GM12864 (cell line): ENCODE measurements around the gene TMEM245.

Experiments
- DNase-seq: peaks from one replicate; pipeline ENCODE4 v3.0.0-alpha.2; 2011; ENCODE audit warnings: low read depth
- H3K4me3 ChIP-seq: 2 replicates; pipeline ENCODE4 v1.5.1; 2011; ENCODE audit warnings: mild to moderate bottlenecking, low read depth, low read length, control low read depth
- CTCF ChIP-seq: IDR thresholded peaks from 2 replicates; pipeline ENCODE4 v1.5.1; 2011; ENCODE audit warnings: low read depth, mild to moderate bottlenecking, moderate library complexity, low read length, control low read depth, inconsistent platforms; ENCODE audit errors: missing control alignments

The TMEM245 gene

GRCh38 chr9:109037946-109038715 is 81.6 kb downstream of the TMEM245 start:
- TF ChIP-seq CTCF: no peak
- no peak overlapping the region for H3K4me3 ChIP-seq
- no peak for DNase-seq

- DNase-seq: no peak
- no peak for TF ChIP-seq CTCF
- no peak overlapping the region for H3K4me3 ChIP-seq
Measured at GRCh38 chr9:109036744-109037680, 82.7 kb downstream of the TMEM245 start.

DNA sequence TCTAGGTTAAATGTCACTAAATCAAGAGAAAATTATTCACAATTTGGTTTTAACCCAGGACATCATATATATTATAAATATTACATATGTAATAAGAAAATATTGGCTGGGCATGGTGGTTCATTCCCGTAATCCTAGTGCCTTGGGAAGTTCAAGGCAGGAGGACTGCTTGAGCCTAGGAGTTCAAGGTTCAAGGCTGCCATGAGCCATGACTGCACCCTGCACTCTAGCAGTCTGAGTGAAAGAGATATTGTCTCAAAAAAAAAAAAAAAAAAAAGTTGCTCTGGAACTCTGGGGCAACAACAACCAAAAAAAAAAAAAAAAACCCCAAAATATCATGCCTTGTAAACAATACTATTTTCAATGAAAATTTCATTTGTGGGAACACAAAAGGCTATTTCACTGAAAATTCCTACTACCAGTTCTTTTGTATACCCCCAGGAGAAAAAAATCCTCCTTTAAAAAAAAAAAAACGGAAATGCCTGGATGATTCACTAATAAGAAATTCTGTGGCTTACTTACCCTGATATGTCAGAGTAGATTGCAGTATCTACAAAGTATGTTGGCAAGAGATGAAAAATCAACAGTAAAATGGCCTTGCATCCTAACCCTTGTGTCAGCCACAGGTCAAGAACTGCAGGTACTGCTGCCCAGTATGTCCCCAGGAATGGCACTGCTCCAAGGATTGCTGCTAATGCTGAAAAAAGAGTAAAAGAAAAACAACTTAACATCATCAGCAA is 83.9 kb downstream of the TMEM245 start:
- TF ChIP-seq CTCF: no peak
- no peak for DNase-seq
- no peak overlapping the region for H3K4me3 ChIP-seq

DNA sequence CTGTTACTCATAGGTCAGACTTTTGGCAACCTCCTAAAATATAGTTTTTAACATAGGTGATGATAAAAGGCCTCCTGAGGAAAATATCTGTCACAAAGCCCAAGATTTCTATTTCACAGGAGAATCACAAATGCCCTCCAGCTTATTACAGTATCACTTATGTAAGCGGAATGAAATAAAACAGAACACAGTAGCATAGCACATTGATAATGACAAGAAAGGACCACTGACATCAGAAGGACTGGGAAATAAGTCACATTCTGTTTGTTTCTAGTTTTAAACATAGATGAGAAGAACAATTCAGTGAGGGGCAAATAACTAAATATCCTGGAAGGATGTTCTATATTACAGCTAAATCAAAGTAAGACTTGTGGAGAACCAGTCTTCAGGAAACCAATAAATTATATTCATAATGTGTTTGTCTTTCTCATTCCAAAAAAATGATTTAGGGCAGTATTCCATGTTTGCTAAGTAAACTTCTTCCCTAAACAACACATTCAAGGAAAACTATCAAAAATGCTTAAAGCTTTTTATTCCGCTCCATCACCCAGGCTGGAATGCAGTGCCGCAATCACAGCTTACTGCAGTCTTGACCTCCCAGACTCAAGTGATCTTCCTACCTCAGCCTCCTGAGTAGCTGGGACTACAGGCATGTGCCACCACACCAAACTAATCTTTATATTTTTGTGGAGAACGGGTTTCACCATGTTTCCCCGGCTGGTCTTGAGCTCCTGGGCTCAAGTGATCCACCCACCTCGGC is 85.6 kb downstream of the TMEM245 start:
- no peak for DNase-seq
- H3K4me3 ChIP-seq: no peak overlapping the region
- TF ChIP-seq CTCF: no peak

- no peak for TF ChIP-seq CTCF
- DNase-seq: no peak
- no peak overlapping the region for H3K4me3 ChIP-seq
Measured at GRCh38 chr9:109031241-109031640, 88.5 kb downstream of the TMEM245 start.

DNA sequence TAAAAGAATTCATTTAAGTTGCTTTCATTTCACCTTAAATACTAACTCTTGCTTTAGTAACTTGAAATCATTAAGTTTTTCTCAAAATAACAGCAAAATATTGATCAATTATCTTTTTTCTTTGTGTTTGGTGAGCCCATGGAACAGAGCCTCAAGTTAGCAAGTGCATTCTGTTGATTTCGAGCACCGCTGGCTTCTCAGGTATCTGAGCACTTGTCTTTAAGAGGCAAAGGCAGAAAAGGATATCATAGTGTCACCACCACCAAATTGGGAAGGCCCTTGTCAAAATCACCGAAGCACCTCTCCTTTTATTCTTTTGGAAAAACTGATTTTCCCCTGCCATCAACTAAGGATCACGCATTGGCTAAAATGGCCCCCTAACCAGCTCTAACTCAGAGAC is 89.3 kb downstream of the TMEM245 start:
- no peak for DNase-seq
- no peak overlapping the region for H3K4me3 ChIP-seq
- no peak for TF ChIP-seq CTCF
